ENCODE measurements around the gene MYB. TPM values are rescaled to one million over a fixed set of nuclear protein-coding genes. Genes with fewer than 3 reads are reported as not detected.

The MYB gene
- total RNA-seq, 2 donors from 2014 or later: not detected

DNA sequence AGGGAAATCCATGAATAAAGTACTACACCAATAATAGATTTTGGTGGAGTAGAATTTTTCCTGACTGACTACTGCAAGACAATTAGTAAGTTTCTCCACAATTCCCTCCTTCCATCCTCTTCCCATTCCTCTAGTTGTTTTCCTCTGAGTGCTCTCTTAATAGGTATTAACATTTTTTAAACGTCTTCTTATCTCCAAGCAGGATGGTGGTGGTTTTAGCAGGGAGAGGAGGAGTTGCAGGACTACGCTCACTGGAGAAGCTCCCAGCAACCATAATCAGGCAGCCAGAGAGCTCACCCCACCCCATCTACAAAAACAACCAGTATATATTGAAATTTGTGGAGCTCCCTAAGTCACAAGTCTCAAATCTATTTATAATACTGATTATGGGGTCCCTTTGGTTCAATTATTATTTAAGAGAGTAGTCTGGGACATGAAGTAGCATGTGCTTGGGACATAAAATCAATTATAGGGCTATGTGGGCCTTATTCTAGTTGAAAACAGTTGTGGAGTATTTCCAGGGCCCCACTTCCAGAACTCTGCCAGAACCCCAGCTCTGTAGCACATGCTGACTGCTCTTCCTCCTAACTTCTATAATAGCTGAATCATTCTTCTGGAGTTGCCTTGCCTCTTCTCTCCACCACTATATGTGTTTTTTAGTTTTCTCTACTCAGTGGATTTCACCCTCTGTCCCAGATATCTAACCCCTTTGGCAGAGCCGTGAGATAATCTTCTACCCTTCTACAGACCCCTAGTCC lies 49.8 kb downstream of the MYB start:
- H3K27me3 ChIP-seq (replicated peaks; ENCODE audit: insufficient read depth): no peaks in the 10 kb centered on the region
- TF ChIP-seq, protein P1, sequence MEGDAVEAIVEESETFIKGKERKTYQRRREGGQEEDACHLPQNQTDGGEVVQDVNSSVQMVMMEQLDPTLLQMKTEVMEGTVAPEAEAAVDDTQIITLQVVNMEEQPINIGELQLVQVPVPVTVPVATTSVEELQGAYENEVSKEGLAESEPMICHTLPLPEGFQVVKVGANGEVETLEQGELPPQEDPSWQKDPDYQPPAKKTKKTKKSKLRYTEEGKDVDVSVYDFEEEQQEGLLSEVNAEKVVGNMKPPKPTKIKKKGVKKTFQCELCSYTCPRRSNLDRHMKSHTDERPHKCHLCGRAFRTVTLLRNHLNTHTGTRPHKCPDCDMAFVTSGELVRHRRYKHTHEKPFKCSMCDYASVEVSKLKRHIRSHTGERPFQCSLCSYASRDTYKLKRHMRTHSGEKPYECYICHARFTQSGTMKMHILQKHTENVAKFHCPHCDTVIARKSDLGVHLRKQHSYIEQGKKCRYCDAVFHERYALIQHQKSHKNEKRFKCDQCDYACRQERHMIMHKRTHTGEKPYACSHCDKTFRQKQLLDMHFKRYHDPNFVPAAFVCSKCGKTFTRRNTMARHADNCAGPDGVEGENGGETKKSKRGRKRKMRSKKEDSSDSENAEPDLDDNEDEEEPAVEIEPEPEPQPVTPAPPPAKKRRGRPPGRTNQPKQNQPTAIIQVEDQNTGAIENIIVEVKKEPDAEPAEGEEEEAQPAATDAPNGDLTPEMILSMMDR (IDR thresholded peaks at IDR 0.05): no peak
- no peak for DNase-seq (ENCODE audit: low spot score)
- no peak overlapping the region for H3K27ac ChIP-seq
- no peak for ATAC-seq (ENCODE audit: insufficient number of reproducible peaks, low FRiP score, low read depth)
- no peaks in the 10 kb centered on the region for H3K36me3 ChIP-seq
- H3K4me3 ChIP-seq: no peak overlapping the region
- no peaks in the 10 kb centered on the region for H3K9me3 ChIP-seq
- H3K4me1 ChIP-seq (ENCODE audit: control insufficient read depth in 1 of 2, low read depth in 2 of 2): no peaks in the 10 kb centered on the region

GRCh38 chr6:135231469-135231844 lies 50.3 kb downstream of the MYB start:
- no peak overlapping the region for H3K27ac ChIP-seq
- DNase-seq (ENCODE audit: low spot score) (no peak), ATAC-seq (ENCODE audit: insufficient number of reproducible peaks, low FRiP score, low read depth) (no peak)
- H3K27me3 ChIP-seq (replicated peaks; ENCODE audit: insufficient read depth): no peaks in the 10 kb centered on the region
- H3K36me3 ChIP-seq: no peaks in the 10 kb centered on the region
- TF ChIP-seq, protein P1 (IDR thresholded peaks at IDR 0.05): no peak
- H3K4me1 ChIP-seq (ENCODE audit: control insufficient read depth in 1 of 2, low read depth in 2 of 2): no peaks in the 10 kb centered on the region
- H3K4me3 ChIP-seq: no peak overlapping the region
- no peaks in the 10 kb centered on the region for H3K9me3 ChIP-seq

- ATAC-seq (ENCODE audit: insufficient number of reproducible peaks, low FRiP score, low read depth): no peak
- Histone ChIP-seq H3K36me3 (no peaks in the 10 kb centered on the region), H3K27me3 (replicated peaks; ENCODE audit: insufficient read depth) (no peaks in the 10 kb centered on the region), H3K27ac (no peak overlapping the region), H3K4me1 (ENCODE audit: control insufficient read depth in 1 of 2, low read depth in 2 of 2) (no peaks in the 10 kb centered on the region), H3K9me3 (no peaks in the 10 kb centered on the region), H3K4me3 (no peak overlapping the region)
- TF ChIP-seq, protein P1 (IDR thresholded peaks at IDR 0.05): no peak
- no peak for DNase-seq (ENCODE audit: low spot score)
Measured at GRCh38 chr6:135233686-135234491, 52.8 kb downstream of the MYB start.

DNA sequence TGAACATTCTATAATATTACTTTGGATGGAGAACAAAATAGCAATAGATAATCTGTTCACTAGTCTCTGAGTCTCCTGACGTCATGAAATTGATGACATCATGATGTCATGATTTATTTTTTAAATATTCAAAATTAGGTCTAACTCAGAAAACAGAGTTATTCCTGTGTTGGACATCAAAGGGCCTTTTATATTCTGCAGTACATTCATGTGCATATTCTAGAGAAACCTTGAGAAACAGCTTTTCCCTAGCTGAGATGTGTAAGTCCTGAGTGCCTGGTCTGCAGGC lies 53.3 kb downstream of the MYB start:
- no peak overlapping the region for H3K4me3 ChIP-seq
- DNase-seq (ENCODE audit: low spot score) (no peak), ATAC-seq (ENCODE audit: insufficient number of reproducible peaks, low FRiP score, low read depth) (no peak)
- H3K27ac ChIP-seq: no peak overlapping the region
- H3K36me3 ChIP-seq: no peaks in the 10 kb centered on the region
- TF ChIP-seq, protein P1 (IDR thresholded peaks at IDR 0.05): no peak
- H3K4me1 ChIP-seq (ENCODE audit: control insufficient read depth in 1 of 2, low read depth in 2 of 2): no peaks in the 10 kb centered on the region
- H3K27me3 ChIP-seq (replicated peaks; ENCODE audit: insufficient read depth): no peaks in the 10 kb centered on the region
- H3K9me3 ChIP-seq: no peaks in the 10 kb centered on the region

- no peak for ATAC-seq (ENCODE audit: insufficient number of reproducible peaks, low FRiP score, low read depth)
- H3K4me1 ChIP-seq (ENCODE audit: control insufficient read depth in 1 of 2, low read depth in 2 of 2): no peaks in the 10 kb centered on the region
- no peaks in the 10 kb centered on the region for H3K36me3 ChIP-seq
- H3K9me3 ChIP-seq: no peaks in the 10 kb centered on the region
- no peak for DNase-seq (ENCODE audit: low spot score)
- H3K4me3 ChIP-seq: no peak overlapping the region
- TF ChIP-seq, protein P1 (IDR thresholded peaks at IDR 0.05): no peak
- no peak overlapping the region for H3K27ac ChIP-seq
- H3K27me3 ChIP-seq (replicated peaks; ENCODE audit: insufficient read depth): no peaks in the 10 kb centered on the region
Measured at GRCh38 chr6:135235716-135236115, 54.6 kb downstream of the MYB start.
